DMS 273 (cell line): ENCODE data around the gene EXOC4.

Source experiments
- DNase-seq: peaks from one replicate; lab custom pipeline; 2025; ENCODE audit not compliant: unreplicated experiment; lab: John Stamatoyannopoulos, UW

Gene EXOC4

GRCh38 chr7:133662276-133662675 is 409.4 kb downstream of the EXOC4 start:
- no peak for DNase-seq

- no peak for DNase-seq
These were observed 410.0 kb downstream of the EXOC4 start for GRCh38 chr7:133662830-133663229.

GRCh38 chr7:133664528-133664927 is 411.6 kb downstream of the EXOC4 start:
- DNase-seq: no peak

GRCh38 chr7:133668296-133669060 is 415.6 kb downstream of the EXOC4 start:
- DNase-seq: no peak

GRCh38 chr7:133669061-133669455 is 416.2 kb downstream of the EXOC4 start:
- no peak for DNase-seq

- DNase-seq: no peak
These were observed 417.4 kb downstream of the EXOC4 start for GRCh38 chr7:133670250-133670649.

- DNase-seq: no peak
These were observed 420.0 kb downstream of the EXOC4 start for GRCh38 chr7:133672866-133673265.

GRCh38 chr7:133674079-133674763 is 421.3 kb downstream of the EXOC4 start:
- DNase-seq: no peak

GRCh38 chr7:133675510-133676218 is 422.8 kb downstream of the EXOC4 start:
- no peak for DNase-seq

GRCh38 chr7:133676805-133677370 is 424.0 kb downstream of the EXOC4 start:
- no peak for DNase-seq

- DNase-seq: no peak
These were observed 425.4 kb downstream of the EXOC4 start for GRCh38 chr7:133678137-133678814.

- DNase-seq: no peak
These were observed 427.1 kb downstream of the EXOC4 start for GRCh38 chr7:133679977-133680376.

- DNase-seq: no peak
These were observed 428.7 kb downstream of the EXOC4 start for GRCh38 chr7:133681529-133681928.

- DNase-seq: no peak
These were observed 429.7 kb downstream of the EXOC4 start for GRCh38 chr7:133682364-133683181.

GRCh38 chr7:133683182-133683454 is 430.2 kb downstream of the EXOC4 start:
- DNase-seq: no peak

- DNase-seq: no peak
These were observed 435.8 kb downstream of the EXOC4 start for GRCh38 chr7:133688483-133689239.

GRCh38 chr7:133690740-133691139 is 437.9 kb downstream of the EXOC4 start:
- no peak for DNase-seq

- DNase-seq: no peak
These were observed 439.1 kb downstream of the EXOC4 start for GRCh38 chr7:133691727-133692610.

- DNase-seq: no peak
These were observed 440.4 kb downstream of the EXOC4 start for GRCh38 chr7:133693281-133693680.
